OCI-LY7 (cell line): Measurements from ENCODE around the gene ST8SIA5.

Experiments
- CTCF ChIP-seq: fragments of 200-600 bp; sonication (generic); conservative IDR thresholded peaks from 2 replicates; pipeline ENCODE4 v1.5.1; 2014; ENCODE audit warnings: mild to moderate bottlenecking, antibody characterized with exemption, low read length, moderate library complexity, mixed read lengths
- EZH2phosphoT487 ChIP-seq: fragments of 200-600 bp; sonication (generic); IDR thresholded peaks from 2 replicates; pipeline ENCODE4 v1.6.1; 2018; ENCODE audit warnings: low read depth, borderline replicate concordance, mild to moderate bottlenecking, mixed run types, antibody characterized with exemption, low read length, moderate library complexity, mixed read lengths

GRCh38 chr18:46693996-46694395, 62.9 kb downstream of the ST8SIA5 start:
- TF ChIP-seq CTCF (no peak), EZH2phosphoT487 (no peak)
